ENCODE results near the gene FHAD1. TPM values are rescaled to one million over a fixed set of nuclear protein-coding genes. Genes with fewer than 3 reads are reported as not detected.
A peak's percentile ranks its signal among the peaks of the same experiment; 100 is the strongest.

FHAD1 gene
- total and polyA plus RNA-seq, 9 of the 15 experiments (the other 6 are each of a cell fraction or from before 2014, with no cell fraction given): 0.32 to 2.1 (median 1.5) TPM; not detected in 1

DNA sequence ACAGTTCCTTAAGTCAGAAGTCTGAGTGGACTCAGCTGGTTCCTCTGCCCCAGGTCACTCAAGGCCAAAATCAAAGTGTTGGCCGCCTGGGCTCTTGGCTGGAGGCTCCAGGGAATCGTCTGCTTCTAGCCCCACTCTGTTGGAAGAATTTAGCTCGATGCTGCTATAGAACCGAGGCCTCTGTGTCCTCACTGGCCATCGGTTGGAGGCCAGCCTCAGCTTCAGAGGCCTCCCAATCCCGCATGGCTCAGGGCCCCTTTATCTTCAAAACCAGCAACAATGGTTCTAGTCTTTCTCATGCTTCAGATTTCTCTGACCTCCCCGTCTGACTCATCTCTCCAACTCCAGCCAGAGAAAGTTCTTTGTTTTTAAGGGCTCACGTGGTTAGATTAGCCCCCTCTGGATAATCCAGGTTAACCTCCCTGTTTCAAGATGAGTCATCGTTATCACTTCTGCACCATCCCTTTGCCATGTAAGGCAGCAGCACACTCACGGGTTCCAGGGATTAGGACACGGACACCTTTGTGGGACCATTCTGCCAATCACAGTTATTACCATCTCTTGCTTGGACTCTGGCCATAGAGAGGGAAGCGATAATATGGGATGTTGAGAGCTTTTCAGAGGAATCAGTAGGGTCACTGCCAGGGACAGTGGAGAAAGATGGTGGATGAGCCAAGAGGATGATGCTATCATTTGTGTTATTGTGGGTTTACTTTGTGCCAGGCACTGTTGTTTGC is 13.6 kb downstream of the FHAD1 start (continued):
- TF ChIP-seq, protein P1, sequence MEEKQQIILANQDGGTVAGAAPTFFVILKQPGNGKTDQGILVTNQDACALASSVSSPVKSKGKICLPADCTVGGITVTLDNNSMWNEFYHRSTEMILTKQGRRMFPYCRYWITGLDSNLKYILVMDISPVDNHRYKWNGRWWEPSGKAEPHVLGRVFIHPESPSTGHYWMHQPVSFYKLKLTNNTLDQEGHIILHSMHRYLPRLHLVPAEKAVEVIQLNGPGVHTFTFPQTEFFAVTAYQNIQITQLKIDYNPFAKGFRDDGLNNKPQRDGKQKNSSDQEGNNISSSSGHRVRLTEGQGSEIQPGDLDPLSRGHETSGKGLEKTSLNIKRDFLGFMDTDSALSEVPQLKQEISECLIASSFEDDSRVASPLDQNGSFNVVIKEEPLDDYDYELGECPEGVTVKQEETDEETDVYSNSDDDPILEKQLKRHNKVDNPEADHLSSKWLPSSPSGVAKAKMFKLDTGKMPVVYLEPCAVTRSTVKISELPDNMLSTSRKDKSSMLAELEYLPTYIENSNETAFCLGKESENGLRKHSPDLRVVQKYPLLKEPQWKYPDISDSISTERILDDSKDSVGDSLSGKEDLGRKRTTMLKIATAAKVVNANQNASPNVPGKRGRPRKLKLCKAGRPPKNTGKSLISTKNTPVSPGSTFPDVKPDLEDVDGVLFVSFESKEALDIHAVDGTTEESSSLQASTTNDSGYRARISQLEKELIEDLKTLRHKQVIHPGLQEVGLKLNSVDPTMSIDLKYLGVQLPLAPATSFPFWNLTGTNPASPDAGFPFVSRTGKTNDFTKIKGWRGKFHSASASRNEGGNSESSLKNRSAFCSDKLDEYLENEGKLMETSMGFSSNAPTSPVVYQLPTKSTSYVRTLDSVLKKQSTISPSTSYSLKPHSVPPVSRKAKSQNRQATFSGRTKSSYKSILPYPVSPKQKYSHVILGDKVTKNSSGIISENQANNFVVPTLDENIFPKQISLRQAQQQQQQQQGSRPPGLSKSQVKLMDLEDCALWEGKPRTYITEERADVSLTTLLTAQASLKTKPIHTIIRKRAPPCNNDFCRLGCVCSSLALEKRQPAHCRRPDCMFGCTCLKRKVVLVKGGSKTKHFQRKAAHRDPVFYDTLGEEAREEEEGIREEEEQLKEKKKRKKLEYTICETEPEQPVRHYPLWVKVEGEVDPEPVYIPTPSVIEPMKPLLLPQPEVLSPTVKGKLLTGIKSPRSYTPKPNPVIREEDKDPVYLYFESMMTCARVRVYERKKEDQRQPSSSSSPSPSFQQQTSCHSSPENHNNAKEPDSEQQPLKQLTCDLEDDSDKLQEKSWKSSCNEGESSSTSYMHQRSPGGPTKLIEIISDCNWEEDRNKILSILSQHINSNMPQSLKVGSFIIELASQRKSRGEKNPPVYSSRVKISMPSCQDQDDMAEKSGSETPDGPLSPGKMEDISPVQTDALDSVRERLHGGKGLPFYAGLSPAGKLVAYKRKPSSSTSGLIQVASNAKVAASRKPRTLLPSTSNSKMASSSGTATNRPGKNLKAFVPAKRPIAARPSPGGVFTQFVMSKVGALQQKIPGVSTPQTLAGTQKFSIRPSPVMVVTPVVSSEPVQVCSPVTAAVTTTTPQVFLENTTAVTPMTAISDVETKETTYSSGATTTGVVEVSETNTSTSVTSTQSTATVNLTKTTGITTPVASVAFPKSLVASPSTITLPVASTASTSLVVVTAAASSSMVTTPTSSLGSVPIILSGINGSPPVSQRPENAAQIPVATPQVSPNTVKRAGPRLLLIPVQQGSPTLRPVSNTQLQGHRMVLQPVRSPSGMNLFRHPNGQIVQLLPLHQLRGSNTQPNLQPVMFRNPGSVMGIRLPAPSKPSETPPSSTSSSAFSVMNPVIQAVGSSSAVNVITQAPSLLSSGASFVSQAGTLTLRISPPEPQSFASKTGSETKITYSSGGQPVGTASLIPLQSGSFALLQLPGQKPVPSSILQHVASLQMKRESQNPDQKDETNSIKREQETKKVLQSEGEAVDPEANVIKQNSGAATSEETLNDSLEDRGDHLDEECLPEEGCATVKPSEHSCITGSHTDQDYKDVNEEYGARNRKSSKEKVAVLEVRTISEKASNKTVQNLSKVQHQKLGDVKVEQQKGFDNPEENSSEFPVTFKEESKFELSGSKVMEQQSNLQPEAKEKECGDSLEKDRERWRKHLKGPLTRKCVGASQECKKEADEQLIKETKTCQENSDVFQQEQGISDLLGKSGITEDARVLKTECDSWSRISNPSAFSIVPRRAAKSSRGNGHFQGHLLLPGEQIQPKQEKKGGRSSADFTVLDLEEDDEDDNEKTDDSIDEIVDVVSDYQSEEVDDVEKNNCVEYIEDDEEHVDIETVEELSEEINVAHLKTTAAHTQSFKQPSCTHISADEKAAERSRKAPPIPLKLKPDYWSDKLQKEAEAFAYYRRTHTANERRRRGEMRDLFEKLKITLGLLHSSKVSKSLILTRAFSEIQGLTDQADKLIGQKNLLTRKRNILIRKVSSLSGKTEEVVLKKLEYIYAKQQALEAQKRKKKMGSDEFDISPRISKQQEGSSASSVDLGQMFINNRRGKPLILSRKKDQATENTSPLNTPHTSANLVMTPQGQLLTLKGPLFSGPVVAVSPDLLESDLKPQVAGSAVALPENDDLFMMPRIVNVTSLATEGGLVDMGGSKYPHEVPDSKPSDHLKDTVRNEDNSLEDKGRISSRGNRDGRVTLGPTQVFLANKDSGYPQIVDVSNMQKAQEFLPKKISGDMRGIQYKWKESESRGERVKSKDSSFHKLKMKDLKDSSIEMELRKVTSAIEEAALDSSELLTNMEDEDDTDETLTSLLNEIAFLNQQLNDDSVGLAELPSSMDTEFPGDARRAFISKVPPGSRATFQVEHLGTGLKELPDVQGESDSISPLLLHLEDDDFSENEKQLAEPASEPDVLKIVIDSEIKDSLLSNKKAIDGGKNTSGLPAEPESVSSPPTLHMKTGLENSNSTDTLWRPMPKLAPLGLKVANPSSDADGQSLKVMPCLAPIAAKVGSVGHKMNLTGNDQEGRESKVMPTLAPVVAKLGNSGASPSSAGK (IDR thresholded peaks at IDR 0.05): peak; percentile 48
- TF ChIP-seq NR2C1 (IDR thresholded peaks at IDR 0.05) (no peak; the same call in 1 of the 2 replicates), NR2C1 (tag; IDR thresholded peaks at IDR 0.05) (peak; percentile 63), ZC3H8 (IDR thresholded peaks at IDR 0.05) (no peak), MYC (IDR thresholded peaks at IDR 0.05; ENCODE audit: low read depth, low read length) (peak; percentile 68), MYC (CRISPR knock-in tag; IDR thresholded peaks at IDR 0.05; ENCODE audit: borderline replicate concordance, low read depth) (no peak), BRD9 (IDR thresholded peaks at IDR 0.05; ENCODE audit: low read depth, partially characterized antibody) (peak; percentile 28), TEAD4 (IDR thresholded peaks at IDR 0.05; ENCODE audit: low read length) (0 out of 2 replicates have a peak, but pooled peaks have one; percentile 64), TEAD4 (CRISPR knock-in tag; IDR thresholded peaks at IDR 0.05; ENCODE audit: borderline replicate concordance) (0 out of 2 replicates have a peak, but pooled peaks have one; percentile 34), ARHGAP35 (IDR thresholded peaks at IDR 0.05; ENCODE audit: partially characterized antibody) (no peak), JUNB (CRISPR knock-in tag; conservative IDR thresholded peaks at IDR 0.05) (peak; percentile 97), TBL1XR1 (IDR thresholded peaks at IDR 0.05; ENCODE audit: low read length in 2 of 2) (no peak)
- TF ChIP-seq, protein P2, sequence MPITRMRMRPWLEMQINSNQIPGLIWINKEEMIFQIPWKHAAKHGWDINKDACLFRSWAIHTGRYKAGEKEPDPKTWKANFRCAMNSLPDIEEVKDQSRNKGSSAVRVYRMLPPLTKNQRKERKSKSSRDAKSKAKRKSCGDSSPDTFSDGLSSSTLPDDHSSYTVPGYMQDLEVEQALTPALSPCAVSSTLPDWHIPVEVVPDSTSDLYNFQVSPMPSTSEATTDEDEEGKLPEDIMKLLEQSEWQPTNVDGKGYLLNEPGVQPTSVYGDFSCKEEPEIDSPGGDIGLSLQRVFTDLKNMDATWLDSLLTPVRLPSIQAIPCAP (CRISPR knock-in tag; IDR thresholded peaks at IDR 0.05; ENCODE audit: borderline replicate concordance): no peak
- TF ChIP-seq, protein P3, sequence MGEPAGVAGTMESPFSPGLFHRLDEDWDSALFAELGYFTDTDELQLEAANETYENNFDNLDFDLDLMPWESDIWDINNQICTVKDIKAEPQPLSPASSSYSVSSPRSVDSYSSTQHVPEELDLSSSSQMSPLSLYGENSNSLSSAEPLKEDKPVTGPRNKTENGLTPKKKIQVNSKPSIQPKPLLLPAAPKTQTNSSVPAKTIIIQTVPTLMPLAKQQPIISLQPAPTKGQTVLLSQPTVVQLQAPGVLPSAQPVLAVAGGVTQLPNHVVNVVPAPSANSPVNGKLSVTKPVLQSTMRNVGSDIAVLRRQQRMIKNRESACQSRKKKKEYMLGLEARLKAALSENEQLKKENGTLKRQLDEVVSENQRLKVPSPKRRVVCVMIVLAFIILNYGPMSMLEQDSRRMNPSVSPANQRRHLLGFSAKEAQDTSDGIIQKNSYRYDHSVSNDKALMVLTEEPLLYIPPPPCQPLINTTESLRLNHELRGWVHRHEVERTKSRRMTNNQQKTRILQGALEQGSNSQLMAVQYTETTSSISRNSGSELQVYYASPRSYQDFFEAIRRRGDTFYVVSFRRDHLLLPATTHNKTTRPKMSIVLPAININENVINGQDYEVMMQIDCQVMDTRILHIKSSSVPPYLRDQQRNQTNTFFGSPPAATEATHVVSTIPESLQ (CRISPR knock-in tag; IDR thresholded peaks at IDR 0.05): no peak

Data from K562 (cell line).